ENCODE results near the gene MKI67. TPM values are rescaled to one million over a fixed set of nuclear protein-coding genes. Genes with fewer than 3 reads are reported as not detected.

Gene MKI67
- polyA plus RNA-seq, 1 of the 3 experiments (the other 2 are of a cell fraction), result 7.5 TPM

DNA sequence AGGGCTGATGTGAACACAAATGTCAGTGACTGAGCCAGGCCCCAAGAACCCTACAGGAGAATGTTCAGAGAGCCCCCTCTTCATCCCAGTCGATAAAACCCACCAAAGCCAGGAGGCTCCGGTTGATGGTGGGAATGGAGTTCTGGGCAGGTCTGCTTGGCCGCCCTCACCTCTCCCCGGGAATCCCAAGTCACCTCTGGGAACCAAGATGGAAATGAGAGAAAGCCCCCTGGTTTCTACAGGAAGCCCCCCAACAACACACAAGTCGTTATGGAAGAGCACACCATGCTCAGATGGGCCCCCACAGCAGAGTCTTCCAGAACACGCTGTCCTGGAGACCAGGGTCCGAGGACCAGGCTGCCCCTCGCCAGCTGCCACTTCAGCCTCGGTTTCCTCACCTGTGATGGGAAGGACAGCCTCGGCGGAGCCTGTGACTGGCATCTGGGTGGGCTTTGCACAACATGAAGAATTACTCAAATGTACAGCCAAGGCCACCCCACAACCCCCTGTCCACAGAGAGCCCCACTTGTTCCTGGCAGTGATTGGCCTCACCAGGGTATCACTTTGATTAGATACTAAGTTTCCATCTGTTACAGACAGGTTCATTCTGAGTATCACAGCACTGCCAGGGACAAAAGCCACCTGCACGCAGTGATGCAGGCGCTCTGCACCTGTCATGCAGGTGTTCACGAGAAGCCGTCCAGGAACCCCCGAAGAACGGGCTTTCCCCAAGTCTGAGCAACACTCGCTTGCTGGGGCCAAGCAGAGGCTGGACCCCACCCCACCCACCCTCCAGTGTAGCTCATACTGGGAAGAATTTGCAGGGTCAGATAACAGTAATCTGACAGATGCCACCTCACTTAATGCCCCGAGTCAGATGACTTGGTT, 57.6 kb downstream of the MKI67 start:
- Histone ChIP-seq H3K9ac (no peak overlapping the region), H2AFZ (ENCODE audit: low read depth) (no peak overlapping the region), H3K36me3 (replicated peaks in 1 of 2; ENCODE audit: control insufficient read depth in 1 of 2, insufficient read depth in 2 of 2, low read length in 1 of 2) (peaks cover 0 to 37% of the 10 kb centered on the region in 2 experiments), H3K27me3 (ENCODE audit: insufficient read depth) (no peaks in the 10 kb centered on the region), H3K27ac (ENCODE audit: low read depth in 2 of 2, low read length in 1 of 2) (no peak overlapping the region), H3F3A (replicated peaks; ENCODE audit: insufficient read depth) (peaks cover 4% of the 10 kb centered on the region), H4K20me1 (ENCODE audit: insufficient read depth) (no peaks in the 10 kb centered on the region), H3K4me1 (ENCODE audit: control insufficient read depth in 1 of 2, insufficient read depth in 2 of 2, low read depth in 1 of 2, low read length in 1 of 2) (no peaks in the 10 kb centered on the region), H3K4me2 (no peak overlapping the region), H3K9me3 (no peaks in the 10 kb centered on the region), H3K79me2 (ENCODE audit: insufficient read depth) (no peaks in the 10 kb centered on the region), H3K4me3 (ENCODE audit: low read depth in 2 of 2, low read length in 1 of 2) (no peak overlapping the region), H3K9me2 (no peaks in the 10 kb centered on the region)
- no peak for TF ChIP-seq GATA2 (CRISPR knock-in tag; IDR thresholded peaks at IDR 0.05)
- no peak for TF ChIP-seq RFX5 (IDR thresholded peaks at IDR 0.05; ENCODE audit: low read length)
- no peak for TF ChIP-seq MXI1 (IDR thresholded peaks at IDR 0.05; ENCODE audit: low read depth, low read length)
- TF ChIP-seq TAF1 (IDR thresholded peaks at IDR 0.05; ENCODE audit: borderline replicate concordance, low read depth, low read length), result no peak
- no peak for TF ChIP-seq MEF2A (IDR thresholded peaks at IDR 0.05; ENCODE audit: borderline replicate concordance, low read depth)
- TF ChIP-seq FOXM1 (IDR thresholded peaks at IDR 0.05; ENCODE audit: low read depth), result no peak
- no peak for TF ChIP-seq RXRA (IDR thresholded peaks at IDR 0.05; ENCODE audit: borderline replicate concordance, low read depth)
- TF ChIP-seq FOSL2 (IDR thresholded peaks at IDR 0.05; ENCODE audit: borderline replicate concordance, low read depth), result no peak
- no peak for TF ChIP-seq NRF1 (IDR thresholded peaks at IDR 0.05; ENCODE audit: low read depth, low read length)
- TF ChIP-seq, protein P1, sequence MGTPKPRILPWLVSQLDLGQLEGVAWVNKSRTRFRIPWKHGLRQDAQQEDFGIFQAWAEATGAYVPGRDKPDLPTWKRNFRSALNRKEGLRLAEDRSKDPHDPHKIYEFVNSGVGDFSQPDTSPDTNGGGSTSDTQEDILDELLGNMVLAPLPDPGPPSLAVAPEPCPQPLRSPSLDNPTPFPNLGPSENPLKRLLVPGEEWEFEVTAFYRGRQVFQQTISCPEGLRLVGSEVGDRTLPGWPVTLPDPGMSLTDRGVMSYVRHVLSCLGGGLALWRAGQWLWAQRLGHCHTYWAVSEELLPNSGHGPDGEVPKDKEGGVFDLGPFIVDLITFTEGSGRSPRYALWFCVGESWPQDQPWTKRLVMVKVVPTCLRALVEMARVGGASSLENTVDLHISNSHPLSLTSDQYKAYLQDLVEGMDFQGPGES (IDR thresholded peaks at IDR 0.05; ENCODE audit: low read depth, low read length), result no peak
- TF ChIP-seq, protein P2, sequence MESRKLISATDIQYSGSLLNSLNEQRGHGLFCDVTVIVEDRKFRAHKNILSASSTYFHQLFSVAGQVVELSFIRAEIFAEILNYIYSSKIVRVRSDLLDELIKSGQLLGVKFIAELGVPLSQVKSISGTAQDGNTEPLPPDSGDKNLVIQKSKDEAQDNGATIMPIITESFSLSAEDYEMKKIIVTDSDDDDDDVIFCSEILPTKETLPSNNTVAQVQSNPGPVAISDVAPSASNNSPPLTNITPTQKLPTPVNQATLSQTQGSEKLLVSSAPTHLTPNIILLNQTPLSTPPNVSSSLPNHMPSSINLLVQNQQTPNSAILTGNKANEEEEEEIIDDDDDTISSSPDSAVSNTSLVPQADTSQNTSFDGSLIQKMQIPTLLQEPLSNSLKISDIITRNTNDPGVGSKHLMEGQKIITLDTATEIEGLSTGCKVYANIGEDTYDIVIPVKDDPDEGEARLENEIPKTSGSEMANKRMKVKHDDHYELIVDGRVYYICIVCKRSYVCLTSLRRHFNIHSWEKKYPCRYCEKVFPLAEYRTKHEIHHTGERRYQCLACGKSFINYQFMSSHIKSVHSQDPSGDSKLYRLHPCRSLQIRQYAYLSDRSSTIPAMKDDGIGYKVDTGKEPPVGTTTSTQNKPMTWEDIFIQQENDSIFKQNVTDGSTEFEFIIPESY (IDR thresholded peaks at IDR 0.05; ENCODE audit: borderline replicate concordance, low read depth), result no peak
- TF ChIP-seq SMC3 (IDR thresholded peaks at IDR 0.05; ENCODE audit: low read depth, low read length), result no peak
- TF ChIP-seq CHD2 (IDR thresholded peaks at IDR 0.05; ENCODE audit: low read length, partially characterized antibody), result no peak
- no peak for TF ChIP-seq YY1 (IDR thresholded peaks at IDR 0.05; ENCODE audit: low read depth)
- ChIA-PET CTCF (interaction anchor here (0.5 to 4.0 kb wide), 69 partner anchors 8 to 1494 kb away, joined by 3 to 64 read pairs (median 4); partner anchors contain the start of gene PTPRE), POLR2A (no interaction called here)
- WGBS (ENCODE audit: low lambda C conversion rate), result 96% methylated on average over 14 of the region's 19 CpGs
- no peak for DNase-seq
